Ishikawa (cell line): Measurements from ENCODE around the gene ARL2.

Experiments used
- CEBPB ChIP-seq: IDR thresholded peaks from 2 replicates; pipeline ENCODE4 v1.6.1; 2012
- CREB1 ChIP-seq: IDR thresholded peaks from 2 replicates; pipeline ENCODE4 v1.6.1; 2012; ENCODE audit warnings: low read depth
- EGR1 ChIP-seq: IDR thresholded peaks from 2 replicates; pipeline ENCODE4 v1.6.1; 2012
- EP300 ChIP-seq: IDR thresholded peaks from 2 replicates; pipeline ENCODE4 v1.6.1; 2012; ENCODE audit warnings: borderline replicate concordance
- FOXM1 ChIP-seq: IDR thresholded peaks from 2 replicates; pipeline ENCODE4 v1.6.1; 2012; ENCODE audit warnings: low read depth, borderline replicate concordance
- RAD21 ChIP-seq: IDR thresholded peaks from 2 replicates; pipeline ENCODE4 v1.6.1; 2012; ENCODE audit warnings: low read depth
- TAF1 ChIP-seq: IDR thresholded peaks from 2 replicates; pipeline ENCODE4 v1.6.1; 2012; ENCODE audit warnings: low read depth, mild to moderate bottlenecking
- TCF12 ChIP-seq: IDR thresholded peaks from 2 replicates; pipeline ENCODE4 v1.6.1; 2012; ENCODE audit warnings: low read depth
- TEAD4 ChIP-seq: IDR thresholded peaks from 2 replicates; pipeline ENCODE4 v1.6.1; 2012
- ZBTB7A ChIP-seq: IDR thresholded peaks from 2 replicates; pipeline ENCODE4 v1.6.1; 2012; ENCODE audit warnings: low read depth
- TF ChIP-seq, protein P1 (sequence below): IDR thresholded peaks from 2 replicates; pipeline ENCODE4 v1.6.1; 2012
- TF ChIP-seq, protein P2 (sequence below): IDR thresholded peaks from 2 replicates; pipeline ENCODE4 v1.6.1; 2012; ENCODE audit warnings: low read depth, mild to moderate bottlenecking
- TF ChIP-seq, protein P3 (sequence below): IDR thresholded peaks from 2 replicates; pipeline ENCODE4 v1.6.1; 2012

DNA sequence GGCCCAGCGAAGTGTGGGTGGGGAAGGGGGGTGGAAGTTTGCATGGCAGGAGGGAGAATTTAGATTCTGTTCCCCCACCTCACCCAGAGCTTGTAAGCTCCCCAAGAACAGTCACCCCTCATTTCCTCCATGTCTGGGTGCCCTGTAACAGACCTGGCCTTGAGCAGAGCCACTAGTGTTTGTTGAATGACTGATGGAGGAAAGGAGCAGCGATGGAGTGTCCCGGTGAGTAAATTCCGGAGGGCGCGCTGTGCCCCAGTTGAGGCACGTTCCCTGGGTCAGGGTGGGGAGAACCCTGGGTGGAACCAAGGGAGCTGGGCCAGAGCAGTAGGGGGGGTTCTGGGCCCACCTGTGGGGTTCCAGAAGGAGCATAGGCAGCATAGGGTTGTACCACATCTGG lies 43.6 kb downstream of the ARL2 start:
- TF ChIP-seq RAD21, result no peak
- TF ChIP-seq TAF1, result no peak
- TF ChIP-seq CEBPB, result no peak
- no peak for TF ChIP-seq EP300
- TF ChIP-seq, protein P1, sequence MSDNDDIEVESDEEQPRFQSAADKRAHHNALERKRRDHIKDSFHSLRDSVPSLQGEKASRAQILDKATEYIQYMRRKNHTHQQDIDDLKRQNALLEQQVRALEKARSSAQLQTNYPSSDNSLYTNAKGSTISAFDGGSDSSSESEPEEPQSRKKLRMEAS, result no peak
- TF ChIP-seq TEAD4, result no peak
- TF ChIP-seq, protein P2, sequence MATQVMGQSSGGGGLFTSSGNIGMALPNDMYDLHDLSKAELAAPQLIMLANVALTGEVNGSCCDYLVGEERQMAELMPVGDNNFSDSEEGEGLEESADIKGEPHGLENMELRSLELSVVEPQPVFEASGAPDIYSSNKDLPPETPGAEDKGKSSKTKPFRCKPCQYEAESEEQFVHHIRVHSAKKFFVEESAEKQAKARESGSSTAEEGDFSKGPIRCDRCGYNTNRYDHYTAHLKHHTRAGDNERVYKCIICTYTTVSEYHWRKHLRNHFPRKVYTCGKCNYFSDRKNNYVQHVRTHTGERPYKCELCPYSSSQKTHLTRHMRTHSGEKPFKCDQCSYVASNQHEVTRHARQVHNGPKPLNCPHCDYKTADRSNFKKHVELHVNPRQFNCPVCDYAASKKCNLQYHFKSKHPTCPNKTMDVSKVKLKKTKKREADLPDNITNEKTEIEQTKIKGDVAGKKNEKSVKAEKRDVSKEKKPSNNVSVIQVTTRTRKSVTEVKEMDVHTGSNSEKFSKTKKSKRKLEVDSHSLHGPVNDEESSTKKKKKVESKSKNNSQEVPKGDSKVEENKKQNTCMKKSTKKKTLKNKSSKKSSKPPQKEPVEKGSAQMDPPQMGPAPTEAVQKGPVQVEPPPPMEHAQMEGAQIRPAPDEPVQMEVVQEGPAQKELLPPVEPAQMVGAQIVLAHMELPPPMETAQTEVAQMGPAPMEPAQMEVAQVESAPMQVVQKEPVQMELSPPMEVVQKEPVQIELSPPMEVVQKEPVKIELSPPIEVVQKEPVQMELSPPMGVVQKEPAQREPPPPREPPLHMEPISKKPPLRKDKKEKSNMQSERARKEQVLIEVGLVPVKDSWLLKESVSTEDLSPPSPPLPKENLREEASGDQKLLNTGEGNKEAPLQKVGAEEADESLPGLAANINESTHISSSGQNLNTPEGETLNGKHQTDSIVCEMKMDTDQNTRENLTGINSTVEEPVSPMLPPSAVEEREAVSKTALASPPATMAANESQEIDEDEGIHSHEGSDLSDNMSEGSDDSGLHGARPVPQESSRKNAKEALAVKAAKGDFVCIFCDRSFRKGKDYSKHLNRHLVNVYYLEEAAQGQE, result no peak
- no peak for TF ChIP-seq CREB1
- TF ChIP-seq TCF12, result no peak
- TF ChIP-seq, protein P3, sequence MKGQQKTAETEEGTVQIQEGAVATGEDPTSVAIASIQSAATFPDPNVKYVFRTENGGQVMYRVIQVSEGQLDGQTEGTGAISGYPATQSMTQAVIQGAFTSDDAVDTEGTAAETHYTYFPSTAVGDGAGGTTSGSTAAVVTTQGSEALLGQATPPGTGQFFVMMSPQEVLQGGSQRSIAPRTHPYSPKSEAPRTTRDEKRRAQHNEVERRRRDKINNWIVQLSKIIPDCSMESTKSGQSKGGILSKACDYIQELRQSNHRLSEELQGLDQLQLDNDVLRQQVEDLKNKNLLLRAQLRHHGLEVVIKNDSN, result no peak
- no peak for TF ChIP-seq ZBTB7A
- no peak for TF ChIP-seq FOXM1
- TF ChIP-seq EGR1, result no peak
